ENCODE data around the gene CSDE1.

GRCh38 chr1:114676115-114676514, 81.7 kb downstream of the CSDE1 start:
- no peak for TF ChIP-seq CTCF (IDR thresholded peaks at IDR 0.05; ENCODE audit: low read depth, low read length, poor library complexity, severe bottlenecking)
- TF ChIP-seq EZH2phosphoT487 (IDR thresholded peaks at IDR 0.05; ENCODE audit: borderline replicate concordance, low read length): no peak
